Renal pelvis (tissue), 4 donors: ENCODE measurements around the gene TXNDC2. TPM values are rescaled to one million over a fixed set of nuclear protein-coding genes. Genes with fewer than 3 reads are reported as not detected.
"Not testable (repeated sequence)": the region's sequence is repeated elsewhere in the genome, so short reads cannot be mapped to it uniquely, and the experiment has no call there.

ENCODE experiments used
- DNase-seq: peaks from one replicate; pipeline ENCODE4 v3.0.0-alpha.2; 2013
- polyA plus RNA-seq, 3 donors: library from polyadenylated mRNA; unstranded; fragments of 120-200 nt; gene quantifications; one replicate each; pipeline ENCODE4 v1.2.1, GENCODE V29; 2013; ENCODE audit not compliant: insufficient read length in 3 of 3

Gene TXNDC2
- polyA plus RNA-seq, 3 donors, result 0.07 to 0.31 (median 0.07) TPM

- DNase-seq, result no peak
These were observed 1.7 kb upstream of the TXNDC2 start for GRCh38 chr18:9884090-9884489.

DNA sequence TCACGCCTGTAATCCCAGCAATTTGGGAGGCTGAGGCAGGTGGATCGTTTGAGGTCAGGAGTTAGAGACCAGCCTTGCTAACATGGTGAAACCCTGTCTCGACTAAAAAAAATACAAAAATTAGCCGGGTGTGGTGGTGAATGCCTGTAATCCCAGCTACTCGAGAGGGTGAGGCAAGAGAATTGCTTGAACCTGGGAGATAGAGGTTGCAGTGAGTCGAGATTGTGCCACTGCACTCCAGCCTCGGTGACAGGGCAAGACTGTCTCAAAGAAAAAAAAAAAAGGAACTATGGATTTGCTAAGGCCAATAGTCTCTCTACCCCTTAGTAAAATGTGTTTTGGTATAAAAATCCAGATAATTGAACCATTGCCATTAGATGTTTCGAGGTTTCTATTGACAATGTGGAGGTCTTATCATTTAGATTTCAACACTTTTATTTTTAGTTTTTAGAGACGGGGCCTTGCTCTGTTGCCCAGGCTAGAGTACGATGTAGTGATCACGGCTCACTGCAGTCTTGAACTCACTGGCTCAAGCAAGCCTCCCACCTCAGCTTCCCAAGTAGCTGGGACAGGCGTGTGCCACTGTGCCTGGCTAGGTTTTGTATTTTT lies 1.1 kb upstream of the TXNDC2 start:
- no peak for DNase-seq

DNA sequence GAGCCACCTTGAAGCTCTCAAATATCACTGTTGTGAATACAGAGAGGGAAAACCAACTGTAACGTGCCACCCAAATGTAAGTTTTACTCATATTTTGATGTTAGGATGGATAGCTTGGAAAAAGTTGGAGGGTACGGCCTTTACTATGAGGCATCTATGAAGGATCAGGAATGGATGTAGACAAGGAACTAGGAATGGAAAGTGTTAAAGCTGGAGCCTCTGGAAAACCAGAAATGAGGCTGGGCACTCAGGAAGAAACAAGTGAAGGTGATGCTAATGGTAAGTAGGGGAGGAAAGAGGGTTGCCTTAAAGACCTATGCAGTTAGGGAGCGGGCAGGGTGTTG lies 204 bp downstream of the TXNDC2 start:
- no peak for DNase-seq

- DNase-seq, result no peak
These were observed 2.2 kb downstream of the TXNDC2 start for GRCh38 chr18:9887992-9888391.

- no peak for DNase-seq
These were observed 4.4 kb downstream of the TXNDC2 start for GRCh38 chr18:9890196-9890595.

GRCh38 chr18:9890957-9891356 lies 5.2 kb downstream of the TXNDC2 start:
- DNase-seq, result no peak

- not testable (repeated sequence) for DNase-seq
These were observed 5.7 kb downstream of the TXNDC2 start for GRCh38 chr18:9891515-9891914.

- DNase-seq, result no peak
These were observed 8.8 kb downstream of the TXNDC2 start for GRCh38 chr18:9894454-9895068.

GRCh38 chr18:9897129-9897528 lies 11.4 kb downstream of the TXNDC2 start:
- no peak for DNase-seq

DNA sequence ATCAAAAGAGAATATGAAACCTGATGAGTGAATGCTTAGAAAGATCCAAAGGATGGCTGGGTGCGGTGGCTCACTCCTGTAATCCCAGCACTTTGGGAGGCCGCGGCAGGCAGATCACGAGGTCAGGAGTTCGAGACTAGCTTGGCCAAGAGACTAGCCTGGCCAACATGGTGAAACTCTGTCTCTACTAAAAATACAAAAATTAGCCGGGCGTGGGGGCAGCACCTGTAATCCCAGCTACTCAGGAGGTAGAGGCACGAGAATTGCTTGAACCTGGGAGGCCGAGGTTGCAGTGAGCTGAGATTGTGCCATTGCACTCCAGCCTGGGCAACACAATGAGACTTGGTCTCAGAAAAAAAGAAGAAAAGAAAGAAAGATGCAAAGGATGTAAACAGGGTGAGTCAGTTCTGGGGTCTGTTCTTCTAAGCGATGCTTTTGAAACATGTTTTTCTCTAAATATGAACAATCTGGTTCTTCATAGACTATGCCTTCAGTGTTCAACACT lies 12.1 kb downstream of the TXNDC2 start:
- not testable (repeated sequence) for DNase-seq

DNA sequence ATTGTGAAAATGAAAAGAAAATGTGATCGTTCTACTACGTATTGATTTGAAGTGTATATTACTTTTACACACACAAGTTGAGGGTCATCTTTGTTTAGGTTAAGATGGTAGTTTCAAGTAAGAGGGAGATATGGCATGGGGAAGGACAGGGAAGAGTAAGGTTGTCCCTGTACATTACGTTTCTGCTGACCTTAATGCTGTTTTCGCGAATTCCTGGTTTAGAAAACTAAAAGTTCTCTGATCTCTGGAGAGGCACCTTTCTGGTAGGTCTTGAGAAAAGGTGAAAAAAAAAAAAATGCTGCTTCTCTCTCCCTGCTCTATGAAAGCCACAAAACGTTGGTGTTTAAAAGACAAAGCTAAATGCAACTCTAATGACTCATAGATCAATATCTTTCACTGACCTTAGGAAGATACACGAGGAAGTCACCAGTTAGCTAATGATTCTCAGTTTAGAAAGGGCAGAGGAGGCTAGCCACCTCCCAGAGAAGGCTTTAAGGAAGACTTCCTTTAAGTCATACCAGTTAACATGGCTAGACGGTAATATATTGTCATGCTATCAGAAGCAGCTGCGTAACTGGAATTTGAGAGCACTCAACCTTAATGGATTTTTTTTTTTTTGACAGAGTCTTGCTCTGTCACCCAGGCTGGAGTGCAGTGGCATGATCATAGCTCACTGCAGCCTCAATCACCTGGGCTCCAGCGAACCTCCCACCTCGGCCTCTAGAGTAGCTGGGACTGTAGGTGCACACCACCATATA lies 13.2 kb downstream of the TXNDC2 start:
- no peak for DNase-seq

DNA sequence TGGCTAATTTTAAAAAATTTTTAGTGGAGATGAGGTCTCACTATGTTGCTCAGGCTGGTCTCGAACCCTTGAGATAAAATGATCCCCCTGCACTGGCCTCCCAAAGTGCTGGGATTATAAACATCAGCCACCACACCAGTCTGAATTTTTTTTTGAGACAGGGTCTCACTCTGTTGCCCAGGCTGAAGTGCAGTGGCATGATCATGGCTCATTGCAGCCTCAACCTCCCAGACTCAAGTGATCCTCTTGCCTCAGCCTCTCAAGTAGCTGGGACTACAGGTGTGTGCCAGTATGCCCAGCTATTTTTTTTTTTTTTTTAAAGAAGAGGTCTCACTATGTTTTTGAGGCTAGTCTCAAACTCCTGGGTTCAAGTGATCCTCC lies 13.8 kb downstream of the TXNDC2 start:
- not testable (repeated sequence) for DNase-seq

DNA sequence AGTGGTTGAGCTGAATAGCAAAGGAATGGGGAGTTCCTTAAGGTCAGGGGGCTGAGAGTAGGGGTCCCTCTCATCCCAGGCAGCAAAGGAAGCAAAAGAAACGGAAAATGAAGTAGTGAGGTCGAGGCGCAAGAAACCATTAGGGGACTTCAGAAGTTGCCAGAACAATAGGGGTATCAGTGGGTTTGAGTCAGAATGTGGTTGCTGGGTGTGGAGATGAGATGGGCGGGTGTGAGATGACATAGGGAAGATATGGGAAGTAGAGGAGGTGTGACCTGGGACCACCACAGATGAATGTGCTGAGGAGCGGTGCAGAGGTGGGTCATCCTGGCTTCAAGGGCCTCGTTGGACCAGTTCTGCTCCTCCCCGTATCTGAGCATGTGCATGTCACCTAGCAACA lies 14.9 kb downstream of the TXNDC2 start:
- no peak for DNase-seq

DNA sequence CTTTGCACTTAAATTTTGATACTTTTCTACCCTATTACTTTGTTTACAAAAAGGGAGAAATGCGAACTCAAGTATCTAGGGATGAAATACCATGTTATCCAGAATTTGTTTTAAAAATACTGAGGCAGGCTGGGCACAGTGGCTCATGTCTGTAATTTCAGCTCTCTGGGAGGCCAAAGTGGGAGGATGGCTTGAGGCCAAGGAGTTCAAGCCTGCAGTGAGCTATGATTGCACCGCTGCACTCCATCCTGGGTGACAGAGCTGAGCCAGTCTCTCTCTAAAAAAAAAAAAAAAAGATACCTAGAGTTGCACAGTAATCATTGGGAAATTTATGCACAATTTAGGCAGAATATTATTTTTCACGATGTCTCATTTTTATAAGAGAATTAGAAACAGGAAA lies 15.6 kb downstream of the TXNDC2 start:
- no peak for DNase-seq

DNA sequence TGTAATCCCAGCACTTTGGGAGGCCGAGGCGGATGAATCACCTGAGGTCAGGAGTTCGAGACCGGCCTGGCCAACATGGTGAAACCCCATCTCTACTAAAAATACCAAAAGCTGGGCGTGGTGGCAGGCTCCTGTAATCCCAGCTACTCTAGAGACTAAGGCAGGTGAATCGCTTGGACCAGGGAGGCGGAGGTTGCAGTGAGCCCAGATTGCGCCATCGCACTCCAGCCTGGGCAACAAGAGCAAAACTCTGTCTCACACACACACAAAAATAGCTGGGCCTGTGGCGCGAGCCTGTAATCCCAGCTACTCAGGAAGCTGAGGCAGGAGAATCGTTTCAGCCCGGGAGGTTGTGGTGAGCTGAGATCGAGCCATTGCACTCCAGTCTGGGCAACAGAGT lies 16.5 kb downstream of the TXNDC2 start:
- DNase-seq, result not testable (repeated sequence)

DNA sequence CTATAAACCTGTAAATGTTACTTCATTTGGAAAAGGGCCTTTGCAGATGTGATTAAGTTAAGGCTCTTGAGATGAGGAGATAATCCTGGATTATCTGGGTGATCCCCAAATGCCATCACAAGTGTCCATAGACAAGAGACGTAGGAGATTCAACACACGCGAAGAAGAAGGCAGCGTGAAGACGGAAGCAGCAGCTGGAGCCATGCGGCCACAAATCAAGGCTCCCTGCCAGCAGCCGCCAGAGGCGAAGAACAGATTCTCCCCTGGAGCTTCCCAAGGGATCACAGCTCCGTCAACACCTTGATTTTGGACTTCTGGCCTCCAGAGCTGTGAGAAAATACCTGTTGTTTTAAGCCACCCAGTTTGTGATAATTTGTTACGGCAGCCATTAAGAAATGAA lies 17.1 kb downstream of the TXNDC2 start:
- no peak for DNase-seq

GRCh38 chr18:9905401-9905922 lies 19.7 kb downstream of the TXNDC2 start:
- peak; percentile 49 for DNase-seq

GRCh38 chr18:9906481-9906880 lies 20.7 kb downstream of the TXNDC2 start:
- no peak for DNase-seq

GRCh38 chr18:9907867-9908266 lies 22.1 kb downstream of the TXNDC2 start:
- DNase-seq, result no peak

DNA sequence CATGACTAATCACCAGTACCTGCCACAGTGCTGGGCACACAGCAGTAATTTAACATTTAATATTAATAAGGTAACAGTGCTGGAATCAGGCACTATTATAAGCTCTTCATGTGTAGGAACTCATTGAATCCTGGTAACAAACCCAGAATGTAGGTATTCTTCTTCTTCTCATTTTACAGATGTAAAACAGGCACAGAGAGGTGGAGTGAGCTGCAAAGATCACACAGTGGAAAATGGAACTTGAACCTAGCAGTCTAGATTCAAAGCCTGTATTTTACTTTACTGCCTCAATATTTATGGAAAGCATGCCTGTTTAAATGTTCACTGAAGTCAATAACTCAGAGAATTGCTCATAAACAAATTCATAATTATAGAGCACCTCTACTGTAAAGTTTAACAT lies 24.3 kb downstream of the TXNDC2 start:
- DNase-seq, result no peak

DNA sequence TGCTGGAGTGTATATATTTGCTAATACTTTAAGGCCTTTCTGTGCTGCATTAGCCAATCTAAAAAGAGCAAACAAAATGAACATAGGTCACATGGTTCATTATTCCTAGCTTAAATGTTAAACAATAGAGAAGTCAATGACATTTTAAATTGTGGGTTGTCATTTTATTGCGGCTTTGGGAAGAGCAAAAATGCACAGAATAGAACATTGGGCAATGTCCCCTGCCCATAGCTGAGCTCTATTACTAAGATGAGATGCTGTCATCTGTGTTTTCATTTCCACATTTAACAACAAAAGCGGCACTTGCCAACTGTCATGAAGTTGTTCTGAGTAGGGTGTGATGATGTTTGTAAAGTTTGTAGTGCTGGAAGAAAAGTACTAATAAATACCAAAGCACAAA lies 24.9 kb downstream of the TXNDC2 start:
- DNase-seq, result no peak

- DNase-seq, result no peak
These were observed 25.5 kb downstream of the TXNDC2 start for GRCh38 chr18:9911226-9911625.

DNA sequence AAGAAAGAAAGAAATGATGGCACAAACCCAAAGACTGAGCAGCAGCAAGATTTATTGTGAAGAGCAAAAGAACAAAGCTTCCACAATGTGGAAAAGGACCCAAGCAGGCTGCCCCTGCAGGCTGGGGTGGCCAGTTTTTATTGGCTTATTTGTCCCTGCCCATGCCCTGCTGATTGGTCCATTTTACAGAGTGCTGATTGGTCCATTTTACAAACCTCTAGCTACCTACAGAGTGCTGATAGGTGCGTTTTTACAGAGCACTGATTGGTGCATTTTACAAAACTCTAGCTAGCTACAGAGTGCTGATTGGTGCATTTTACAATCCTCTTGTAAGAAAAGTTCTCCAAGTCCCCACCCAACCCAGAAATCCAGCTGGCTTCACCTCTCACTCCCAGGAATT lies 26.5 kb downstream of the TXNDC2 start:
- not testable (repeated sequence) for DNase-seq
